K562 (cell line): ENCODE data around the gene BRAP. TPM values are rescaled to one million over a fixed set of nuclear protein-coding genes. Genes with fewer than 3 reads are reported as not detected.

ENCODE experiments used
- ETV6 ChIP-seq, 3 experiments: fragments of 150-350 bp in 1 of 3; sonication (generic) in 1 of 3; formaldehyde crosslinking in 1 of 3; IDR thresholded peaks; 2 replicates each; pipeline versions ENCODE4 v1.6.1 to v1.8.0; 2014 to 2022; ENCODE audit warnings: borderline replicate concordance in 2 of 3, low read depth in 2 of 3, antibody characterized with exemption in 1 of 3, low read length in 1 of 3, mild to moderate bottlenecking in 1 of 3, missing genetic modification reagents in 1 of 3
- FOSL1 ChIP-seq: fragments of 200-800 bp; sonication (Bioruptor generic); conservative IDR thresholded peaks from 2 replicates; pipeline ENCODE4 v1.6.1; 2016; ENCODE audit warnings: missing genetic modification characterization, missing compliant biosample characterization
- HIVEP1 ChIP-seq: fragments of 250-450 bp; sonication (Bioruptor Pico); IDR thresholded peaks from 2 replicates; pipeline ENCODE4 v1.4.0; 2020; ENCODE audit warnings: mild to moderate bottlenecking
- HOMEZ ChIP-seq: fragments of 250-450 bp; sonication (Bioruptor Pico); IDR thresholded peaks from 2 replicates; pipeline ENCODE4 v1.4.0; 2020; ENCODE audit warnings: mild to moderate bottlenecking, moderate library complexity
- KAT7 ChIP-seq: sonication (generic); formaldehyde crosslinking; IDR thresholded peaks from 2 replicates; pipeline ENCODE4 v1.8.0; 2022; ENCODE audit warnings: missing genetic modification reagents, mild to moderate bottlenecking, borderline replicate concordance
- L3MBTL2 ChIP-seq: fragments of 450-650 bp; IDR thresholded peaks from 2 replicates; pipeline ENCODE4 v1.6.1; 2016; ENCODE audit warnings: mild to moderate bottlenecking, moderate library complexity
- LEF1 ChIP-seq: fragments of 450-650 bp; IDR thresholded peaks from 2 replicates; pipeline ENCODE4 v1.6.1; 2016; ENCODE audit warnings: mild to moderate bottlenecking
- MTF1 ChIP-seq: fragments of 250-450 bp; sonication (Bioruptor Pico); IDR thresholded peaks from 2 replicates; pipeline ENCODE4 v1.9.0; 2021; ENCODE audit warnings: moderate library complexity, mild to moderate bottlenecking, inconsistent platforms, borderline replicate concordance
- MYC ChIP-seq, 2 experiments: fragments of 250-450 bp in 1 of 2; sonication (Bioruptor Pico) in 1 of 2; IDR thresholded peaks; 2 replicates each; pipeline versions ENCODE4 v1.5.1 to v1.6.1; 2012 to 2021; ENCODE audit warnings: low read depth in 2 of 2, borderline replicate concordance in 1 of 2, improper control_type of control experiment in 1 of 2, low read length in 1 of 2, mild to moderate bottlenecking in 1 of 2, moderate library complexity in 1 of 2
- PTBP1 ChIP-seq: fragments of 200-400 bp; formaldehyde crosslinking; IDR thresholded peaks from 2 replicates; pipeline ENCODE4 v1.6.1; 2017; ENCODE audit warnings: low read depth, low read length
- RBBP5 ChIP-seq: fragments of 200-600 bp; sonication (generic); IDR thresholded peaks from 2 replicates; pipeline ENCODE4 v1.6.1; 2012; ENCODE audit warnings: borderline replicate concordance, mild to moderate bottlenecking, low read length, control low read depth, inconsistent platforms; ENCODE audit not compliant: insufficient read depth, poor library complexity, severe bottlenecking
- RBM17 ChIP-seq: fragments of 200-400 bp; formaldehyde crosslinking; IDR thresholded peaks from 2 replicates; pipeline ENCODE4 v1.6.1; 2017; ENCODE audit warnings: low read depth, mild to moderate bottlenecking, low read length, borderline replicate concordance
- RFX7 ChIP-seq: fragments of 250-450 bp; sonication (Bioruptor Pico); IDR thresholded peaks from 2 replicates; pipeline ENCODE4 v1.5.1; 2021; ENCODE audit warnings: mild to moderate bottlenecking
- SIX5 ChIP-seq, 2 experiments: IDR thresholded peaks; 2 replicates each; pipeline ENCODE4 v1.6.1; 2011; ENCODE audit warnings: low read length in 2 of 2, borderline replicate concordance in 1 of 2, low read depth in 1 of 2, mild to moderate bottlenecking in 1 of 2, moderate library complexity in 1 of 2; ENCODE audit not compliant: insufficient read depth in 1 of 2
- SREBF2 ChIP-seq: sonication (generic); formaldehyde crosslinking; IDR thresholded peaks from 2 replicates; pipeline ENCODE4 v1.4.0; 2020; ENCODE audit warnings: mild to moderate bottlenecking, missing genetic modification reagents
- XRCC4 ChIP-seq: IDR thresholded peaks from one replicate; pipeline ENCODE4 v1.6.1; 2011; ENCODE audit not compliant: insufficient read depth, insufficient read length; ENCODE audit errors: extremely low read depth
- ZBTB11 ChIP-seq, 3 experiments: fragments of 200-800 bp in 1 of 3; fragments of 250-450 bp in 1 of 3; fragments of 450-650 bp in 1 of 3; sonication (Bioruptor Pico) in 1 of 3; sonication (Bioruptor generic) in 1 of 3; formaldehyde crosslinking in 1 of 3; IDR thresholded peaks; 2 replicates each; pipeline versions ENCODE4 v1.6.1 to v1.8.0; 2016 to 2022; ENCODE audit warnings: mild to moderate bottlenecking in 2 of 3, missing genetic modification characterization in 2 of 3, missing compliant biosample characterization in 1 of 3, moderate library complexity in 1 of 3
- ZNF644 ChIP-seq: fragments of 200-800 bp; sonication (Bioruptor generic); IDR thresholded peaks from 2 replicates; pipeline ENCODE4 v1.6.1; 2016; ENCODE audit warnings: low read depth, missing genetic modification characterization, missing compliant biosample characterization
- ZNF695 ChIP-seq: fragments of 450-650 bp; formaldehyde crosslinking; IDR thresholded peaks from 2 replicates; pipeline ENCODE4 v1.4.0; 2020; ENCODE audit warnings: mild to moderate bottlenecking, moderate library complexity
- ZNF699 ChIP-seq: fragments of 250-450 bp; sonication (Bioruptor Pico); IDR thresholded peaks from 2 replicates; pipeline ENCODE4 v1.8.0; 2021; ENCODE audit warnings: mild to moderate bottlenecking, moderate library complexity; ENCODE audit not compliant: insufficient replicate concordance
- ZNF780A ChIP-seq: fragments of 250-450 bp; sonication (Bioruptor Pico); IDR thresholded peaks from 2 replicates; pipeline ENCODE4 v1.5.0; 2021; ENCODE audit warnings: mild to moderate bottlenecking
- polyA plus RNA-seq, 8 experiments: library from polyadenylated mRNA; depleted of rRNA in 4 of 8; stranded (reverse) in 5 of 8; unstranded in 3 of 8; fragments of >200 nt; fragmentation: Nextera tagmentation in 2 of 8; fragmentation: Illumina TruSeq in 1 of 8; extraction: Ambion mirVana in 2 of 8; extraction: Trizol in 1 of 8; gene quantifications; 2 replicates each; pipeline versions ENCODE4 v1.2.1 to v1.2.3, GENCODE V29; 2011 to 2014; ENCODE audit warnings: inconsistent platforms in 1 of 8, missing spikeins in 1 of 8
- total RNA-seq, 7 experiments: library from RNA; depleted of rRNA in 6 of 7; stranded (reverse); fragments of >200 nt in 6 of 7; fragmentation: Illumina TruSeq in 2 of 7; extraction: Trizol in 2 of 7; gene quantifications; 2 replicates each; pipeline versions ENCODE4 v1.2.1 to v1.2.3, GENCODE V29; 2011 to 2021; ENCODE audit warnings: low replicate concordance in 1 of 7

BRAP gene
- total and polyA plus RNA-seq, 9 of the 15 experiments (the other 6 are each of a cell fraction or from before 2014, with no cell fraction given) = 2.2 to 32.6 (median 27.5) TPM

- TF ChIP-seq KAT7 (CRISPR knock-in tag) (no peak), RBM17 (no peak), SREBF2 (CRISPR knock-in tag) (0 out of 2 replicates have a peak, but pooled peaks have one; percentile 12), FOSL1 (no peak), SIX5 (IDR thresholded peaks at IDR 0.05; ENCODE audit: borderline replicate concordance in 1 of 2, insufficient read depth in 1 of 2, low read depth in 1 of 2, low read length in 2 of 2) (no peak), MYC (IDR thresholded peaks at IDR 0.05; ENCODE audit: low read depth, low read length) (peak; percentile 97), MYC (CRISPR knock-in tag; IDR thresholded peaks at IDR 0.05; ENCODE audit: borderline replicate concordance, low read depth) (peak; percentile 81; the same call in 1 of the 2 replicates), PTBP1 (no peak), ZBTB11 (CRISPR knock-in tag; IDR thresholded peaks at IDR 0.05) (peak in 2 of 3 experiments; percentile 56 to 82; a peak in 4 of 6 replicates), HIVEP1 (no peak), LEF1 (peak; percentile 71), RBBP5 (peak; percentile 91), MTF1 (CRISPR knock-in tag) (no peak), ZNF780A (CRISPR knock-in tag) (no peak), L3MBTL2 (peak; percentile 70), ZNF644 (tag) (no peak), ZNF695 (CRISPR knock-in tag) (no peak), HOMEZ (CRISPR knock-in tag) (no peak), ZNF699 (no peak), XRCC4 (no peak), ETV6 (IDR thresholded peaks at IDR 0.05; ENCODE audit: borderline replicate concordance in 1 of 2, low read depth in 2 of 2, low read length in 1 of 2) (peak; percentile 48; a peak in 1 of 4 replicates), ETV6 (CRISPR knock-in tag; IDR thresholded peaks at IDR 0.05; ENCODE audit: borderline replicate concordance) (no peak), RFX7 (no peak)
These were observed 86.1 kb downstream of the BRAP start (continued) for GRCh38 chr12:111599453-111600204.
